H9 (cell line): ENCODE results near the gene ZNF732. TPM values are rescaled to one million over a fixed set of nuclear protein-coding genes. Genes with fewer than 3 reads are reported as not detected.

Experiments
- DNase-seq: peaks from one replicate; pipeline ENCODE4 v3.0.0-alpha.2; 2017
- H2AFZ ChIP-seq: one replicate; pipeline ENCODE4 v1.6.1; 2013; ENCODE audit warnings: mild to moderate bottlenecking, low read length, control low read depth, moderate library complexity
- H2AK5ac ChIP-seq: 2 replicates; pipeline ENCODE4 v1.6.1; 2013; ENCODE audit warnings: low read length, control low read depth, mixed read lengths; ENCODE audit not compliant: insufficient read length
- H2BK120ac ChIP-seq: one replicate; pipeline ENCODE4 v1.6.1; 2013; ENCODE audit warnings: low read depth, mild to moderate bottlenecking, low read length, control low read depth, inconsistent platforms; ENCODE audit not compliant: poor library complexity, severe bottlenecking
- H2BK12ac ChIP-seq: 2 replicates; pipeline ENCODE4 v1.6.1; 2013; ENCODE audit warnings: low read length, control low read depth, mixed read lengths, low read depth; ENCODE audit not compliant: insufficient read length
- H2BK15ac ChIP-seq: 2 replicates; pipeline ENCODE4 v1.6.1; 2013; ENCODE audit warnings: low read depth, low read length, control low read depth
- H2BK20ac ChIP-seq: one replicate; pipeline ENCODE4 v1.6.1; 2013; ENCODE audit warnings: low read depth, mild to moderate bottlenecking, low read length, control low read depth, inconsistent platforms; ENCODE audit not compliant: poor library complexity, severe bottlenecking
- H2BK5ac ChIP-seq: 2 replicates; pipeline ENCODE4 v1.6.1; 2013; ENCODE audit warnings: low read length, control low read depth, mixed read lengths; ENCODE audit not compliant: insufficient read length
- H3K14ac ChIP-seq: 2 replicates; pipeline ENCODE4 v1.6.1; 2013; ENCODE audit warnings: low read length, control low read depth; ENCODE audit not compliant: insufficient read depth
- H3K18ac ChIP-seq: 2 replicates; pipeline ENCODE4 v1.6.1; 2013; ENCODE audit warnings: low read depth, mild to moderate bottlenecking, mixed read lengths, low read length, control low read depth; ENCODE audit not compliant: insufficient read length
- H3K23ac ChIP-seq: 2 replicates; pipeline ENCODE4 v1.6.1; 2013; ENCODE audit warnings: low read length, control low read depth, mixed read lengths, low read depth; ENCODE audit not compliant: insufficient read length
- H3K23me2 ChIP-seq: 2 replicates; pipeline ENCODE4 v1.6.1; 2013; ENCODE audit warnings: low read depth, mild to moderate bottlenecking, mixed read lengths, low read length, control low read depth; ENCODE audit not compliant: insufficient read length, poor library complexity, severe bottlenecking
- H3K27ac ChIP-seq: 2 replicates; pipeline ENCODE4 v1.5.1; 2013; ENCODE audit warnings: low read length, control low read depth, mixed read lengths, low read depth; ENCODE audit not compliant: insufficient read length
- H3K27me3 ChIP-seq: 2 replicates; pipeline ENCODE4 v1.6.1; 2013; ENCODE audit warnings: low read length, control low read depth, inconsistent platforms; ENCODE audit not compliant: insufficient read depth
- H3K4ac ChIP-seq: 2 replicates; pipeline ENCODE4 v1.6.1; 2013; ENCODE audit warnings: low read depth, mild to moderate bottlenecking, control low read depth, inconsistent platforms, low read length, moderate library complexity
- H3K4me1 ChIP-seq: 2 replicates; pipeline ENCODE4 v1.6.1; 2013; ENCODE audit warnings: low read length, control low read depth, inconsistent platforms; ENCODE audit not compliant: insufficient read depth
- H3K4me2 ChIP-seq: 2 replicates; pipeline ENCODE4 v1.6.1; 2013; ENCODE audit warnings: low read length, control low read depth, mixed read lengths; ENCODE audit not compliant: insufficient read length, insufficient read depth
- H3K56ac ChIP-seq: 2 replicates; pipeline ENCODE4 v1.6.1; 2013; ENCODE audit warnings: low read depth, mild to moderate bottlenecking, mixed read lengths, low read length, control low read depth; ENCODE audit not compliant: insufficient read length
- H3K79me1 ChIP-seq: 2 replicates; pipeline ENCODE4 v1.6.1; 2013; ENCODE audit warnings: low read depth, mild to moderate bottlenecking, moderate library complexity, low read length, control low read depth, inconsistent platforms; ENCODE audit not compliant: insufficient read depth, poor library complexity, severe bottlenecking
- H3K79me2 ChIP-seq: 2 replicates; pipeline ENCODE4 v1.6.1; 2013; ENCODE audit warnings: low read length, control low read depth, inconsistent platforms; ENCODE audit not compliant: insufficient read depth
- H3K9ac ChIP-seq: 2 replicates; pipeline ENCODE4 v1.6.1; 2013; ENCODE audit warnings: low read length, control low read depth, mixed read lengths; ENCODE audit not compliant: insufficient read length; ENCODE audit errors: extremely low read depth
- H3K9me3 ChIP-seq: one replicate; pipeline ENCODE4 v1.6.1; 2013; ENCODE audit warnings: low read depth, low read length, inconsistent platforms; ENCODE audit not compliant: control insufficient read depth
- H3T11ph ChIP-seq: one replicate; pipeline ENCODE4 v1.6.1; 2013; ENCODE audit warnings: mild to moderate bottlenecking, low read length, control low read depth, inconsistent platforms
- H4K20me1 ChIP-seq: one replicate; pipeline ENCODE4 v1.6.1; 2013; ENCODE audit not compliant: control insufficient read depth, insufficient read length, insufficient read depth
- H4K5ac ChIP-seq: 2 replicates; pipeline ENCODE4 v1.6.1; 2013; ENCODE audit warnings: low read depth, mild to moderate bottlenecking, mixed read lengths, low read length, control low read depth; ENCODE audit not compliant: insufficient read length
- H4K8ac ChIP-seq: replicated peaks from 2 replicates; pipeline ENCODE4 v1.6.1; 2013; ENCODE audit warnings: low read length, control low read depth, mixed read lengths, low read depth; ENCODE audit not compliant: insufficient read length
- H4K91ac ChIP-seq: 2 replicates; pipeline ENCODE4 v1.6.1; 2013; ENCODE audit warnings: low read depth, mild to moderate bottlenecking, moderate library complexity, mixed read lengths, low read length, control low read depth; ENCODE audit not compliant: insufficient read length
- H3K27ac Mint-ChIP-seq, 3 experiments: 2 replicates in 2 of 3; 3 replicates in 1 of 3; pipeline ENCODE4 v1.8.0; 2020 to 2021; ENCODE audit warnings: mixed read lengths in 3 of 3, mild to moderate bottlenecking in 1 of 3, moderate library complexity in 1 of 3
- H3K27me3 Mint-ChIP-seq: 2 replicates; pipeline ENCODE4 v1.8.0; 2021; ENCODE audit warnings: low read depth, mild to moderate bottlenecking, moderate library complexity, mixed read lengths
- H3K36me3 Mint-ChIP-seq, 3 experiments: 2 replicates in 2 of 3; 3 replicates in 1 of 3; pipeline ENCODE4 v1.8.0; 2020 to 2021; ENCODE audit warnings: low read depth in 3 of 3, mixed read lengths in 3 of 3; ENCODE audit not compliant: insufficient read depth in 1 of 3
- H3K4me1 Mint-ChIP-seq, 2 experiments: 2 replicates each; pipeline ENCODE4 v1.8.0; 2020; ENCODE audit warnings: mixed read lengths in 2 of 2
- H3K4me3 Mint-ChIP-seq, 2 experiments: 2 replicates in 1 of 2; 3 replicates in 1 of 2; pipeline ENCODE4 v1.8.0; 2020 to 2021; ENCODE audit warnings: mild to moderate bottlenecking in 2 of 2, mixed read lengths in 2 of 2, moderate library complexity in 1 of 2
- H3K9me3 Mint-ChIP-seq, 2 experiments: 2 replicates in 1 of 2; 3 replicates in 1 of 2; pipeline ENCODE4 v1.8.0; 2020; ENCODE audit warnings: mild to moderate bottlenecking in 2 of 2, mixed read lengths in 2 of 2, moderate library complexity in 1 of 2
- CTCF ChIP-seq: fragments of 200-600 bp; sonication (generic); conservative IDR thresholded peaks from 3 replicates; pipeline ENCODE4 v1.8.0; 2021; ENCODE audit warnings: antibody characterized with exemption, mild to moderate bottlenecking
- WGBS: extraction: QIAGEN DNeasy Blood & Tissue Kit; methylation state at CpG from one replicate; pipeline ENCODE4 v1.1.7; 2013; ENCODE audit warnings: missing lambda C conversion rate, low lambda C conversion rate, mixed read lengths; ENCODE audit not compliant: insufficient read length; ENCODE audit errors: extremely low coverage; 5-methylcytosine and 5-hydroxymethylcytosine counted together
- total RNA-seq: library from RNA; stranded (reverse); gene quantifications from 2 replicates; pipeline ENCODE4 v1.2.1, GENCODE V29; 2021

The ZNF732 gene
- total RNA-seq, 1 experiment from 2014 or later = 13.6 TPM

- no peak overlapping the region for H2BK120ac ChIP-seq
- H3K23ac ChIP-seq = no peak overlapping the region
- H3K27me3 ChIP-seq = no peaks in the 10 kb centered on the region
- no peak overlapping the region for H2BK20ac ChIP-seq
- H2BK5ac ChIP-seq = no peak overlapping the region
- no peaks in the 10 kb centered on the region; the same call in 1 of the 2 replicates for H3K79me2 ChIP-seq
- no peak for DNase-seq
- H3K4me2 ChIP-seq = no peak overlapping the region
- H2BK12ac ChIP-seq = no peak overlapping the region
- H3K27me3 Mint-ChIP-seq = no peaks in the 10 kb centered on the region; the same call in 1 of the 2 replicates
- H3K23me2 ChIP-seq = no peaks in the 10 kb centered on the region
- H2AK5ac ChIP-seq = no peak overlapping the region
- H4K5ac ChIP-seq = no peak overlapping the region
- H3T11ph ChIP-seq = no peak overlapping the region
- H3K4me3 Mint-ChIP-seq = no peak overlapping the region
- no peaks in the 10 kb centered on the region for H3K9me3 ChIP-seq
- H4K8ac ChIP-seq = no peak overlapping the region
- no peaks in the 10 kb centered on the region for H3K79me1 ChIP-seq
- TF ChIP-seq CTCF = no peak
- H3K4ac ChIP-seq = no peak overlapping the region
- no peak overlapping the region for H3K27ac Mint-ChIP-seq
- H2BK15ac ChIP-seq = no peak overlapping the region
- no peak overlapping the region for H3K27ac ChIP-seq
- no CpG with 5 or more reads among the region's 1 CpG for WGBS
- H4K20me1 ChIP-seq = no peaks in the 10 kb centered on the region
- H3K4me1 ChIP-seq = no peaks in the 10 kb centered on the region
- H3K56ac ChIP-seq = no peak overlapping the region
- H3K9me3 Mint-ChIP-seq = peaks cover 87 to 89% of the 10 kb centered on the region in 2 experiments
- no peak overlapping the region for H3K14ac ChIP-seq
- H3K36me3 Mint-ChIP-seq = peaks cover 22 to 54% (median 51%) of the 10 kb centered on the region in 3 experiments
- H3K4me1 Mint-ChIP-seq = no peaks in the 10 kb centered on the region
- H4K91ac ChIP-seq = no peak overlapping the region
- no peak overlapping the region for H2AFZ ChIP-seq
- H3K18ac ChIP-seq = no peak overlapping the region
- no peak overlapping the region for H3K9ac ChIP-seq
These were observed 71.1 kb downstream of the ZNF732 start for GRCh38 chr4:234178-234577.
